Cardiac muscle cell (in vitro differentiated cells and primary cell): ENCODE measurements around the gene PET100. TPM values are rescaled to one million over a fixed set of nuclear protein-coding genes. Genes with fewer than 3 reads are reported as not detected.

Experiments
- DNase-seq, 2 donors: peaks; one replicate each; pipeline versions ENCODE4 v3.0.0 to v3.0.0-alpha.2; 2010 to 2017; ENCODE audit warnings: low read depth in 1 of 2, low spot score in 1 of 2
- H3K27ac ChIP-seq: fragments of 200-600 bp; sonication (generic); 2 replicates; pipeline ENCODE4 v1.5.1; 2016
- H3K27me3 ChIP-seq: fragments of 200-600 bp; sonication (generic); 2 replicates; pipeline ENCODE4 v1.6.0; 2016; ENCODE audit warnings: control low read depth
- H3K36me3 ChIP-seq: fragments of 200-600 bp; sonication (generic); 2 replicates; pipeline ENCODE4 v1.5.1; 2016; ENCODE audit warnings: control low read depth
- H3K4me1 ChIP-seq: fragments of 200-600 bp; sonication (generic); 2 replicates; pipeline ENCODE4 v1.8.1; 2017; ENCODE audit warnings: low read depth, mild to moderate bottlenecking, mixed run types
- H3K4me3 ChIP-seq: fragments of 200-600 bp; sonication (generic); 2 replicates; pipeline ENCODE4 v1.5.1; 2016; ENCODE audit warnings: mild to moderate bottlenecking
- H3K9me3 ChIP-seq: fragments of 200-600 bp; sonication (generic); 2 replicates; pipeline ENCODE4 v1.5.1; 2017; ENCODE audit warnings: low read depth, mild to moderate bottlenecking, control low read depth
- CTCF ChIP-seq: IDR thresholded peaks from 2 replicates; pipeline ENCODE4 v1.5.1; 2012; ENCODE audit warnings: low read depth, mild to moderate bottlenecking, low read length
- polyA plus RNA-seq: library from polyadenylated mRNA; unstranded; fragments of >200 nt; fragmentation: Nextera tagmentation; extraction: Ambion mirVana; gene quantifications from 2 replicates; pipeline ENCODE4 v1.2.1, GENCODE V29; 2016
- total RNA-seq: library from RNA; depleted of rRNA; stranded (reverse); fragments of >200 nt; gene quantifications from 2 replicates; pipeline ENCODE4 v1.2.3, GENCODE V29; 2016

PET100 gene
- total and polyA plus RNA-seq, 2 experiments from 2014 or later: 25.0 to 404 TPM

GRCh38 chr19:7670790-7671189 is 41.2 kb downstream of the PET100 start:
- Histone ChIP-seq H3K36me3 (no peaks in the 10 kb centered on the region), H3K9me3 (no peaks in the 10 kb centered on the region), H3K4me3 (no peak overlapping the region), H3K27me3 (peaks cover 51% of the 10 kb centered on the region), H3K4me1 (no peaks in the 10 kb centered on the region), H3K27ac (no peak overlapping the region)
- DNase-seq: no peak
- TF ChIP-seq CTCF: no peak

DNA sequence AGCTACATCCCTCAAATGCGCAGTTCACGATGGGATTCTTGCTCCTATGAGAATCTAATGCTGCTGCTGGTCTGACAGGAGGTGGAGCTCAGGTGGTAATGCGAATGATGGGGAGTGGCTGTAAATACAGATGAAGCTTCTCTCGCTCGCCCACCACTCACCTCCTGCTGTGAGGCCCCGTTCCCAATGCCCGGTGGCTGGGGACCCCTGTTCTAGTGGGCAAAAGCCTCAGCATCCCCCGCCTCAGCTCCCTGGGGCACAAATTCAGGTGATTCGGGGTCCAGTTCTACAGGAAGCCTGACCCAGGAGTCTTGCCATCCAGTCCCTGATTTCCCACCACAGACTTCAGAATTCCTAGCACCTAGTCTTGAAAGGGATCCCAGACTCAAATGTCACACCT is 42.9 kb downstream of the PET100 start:
- H3K36me3 ChIP-seq: no peaks in the 10 kb centered on the region
- no peaks in the 10 kb centered on the region for H3K9me3 ChIP-seq
- no peaks in the 10 kb centered on the region for H3K4me1 ChIP-seq
- no peak for TF ChIP-seq CTCF
- no peak overlapping the region for H3K4me3 ChIP-seq
- H3K27me3 ChIP-seq: peaks cover 65% of the 10 kb centered on the region
- no peak overlapping the region for H3K27ac ChIP-seq
- no peak for DNase-seq

GRCh38 chr19:7674010-7675005 is 44.7 kb downstream of the PET100 start:
- H3K27ac ChIP-seq: no peak overlapping the region
- no peak overlapping the region for H3K4me3 ChIP-seq
- DNase-seq: peak; percentile 20 to 63
- peaks cover 51% of the 10 kb centered on the region for H3K27me3 ChIP-seq
- H3K36me3 ChIP-seq: no peaks in the 10 kb centered on the region
- TF ChIP-seq CTCF: no peak
- H3K4me1 ChIP-seq: no peaks in the 10 kb centered on the region
- H3K9me3 ChIP-seq: no peaks in the 10 kb centered on the region

DNA sequence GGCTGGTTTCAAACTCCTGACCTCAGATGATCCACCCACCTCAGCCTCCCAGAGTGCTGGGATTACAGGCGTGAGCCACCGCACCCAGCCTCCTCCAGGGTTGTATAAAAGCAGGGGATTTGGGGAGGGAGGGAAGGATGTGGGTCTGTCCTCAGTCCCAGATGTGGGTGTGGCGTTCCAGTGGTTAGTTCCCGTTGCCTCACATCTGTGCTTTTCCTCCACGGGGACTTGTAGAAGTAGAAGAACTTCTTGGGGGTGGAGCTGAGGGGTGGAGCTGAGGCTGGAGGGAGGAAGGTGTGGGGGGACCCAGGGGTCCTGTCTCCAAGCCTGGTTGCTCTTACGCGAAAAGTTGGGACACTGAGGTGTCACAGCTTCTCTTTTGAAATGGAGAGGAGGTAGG is 46.8 kb downstream of the PET100 start:
- no peaks in the 10 kb centered on the region for H3K36me3 ChIP-seq
- no peak for DNase-seq
- H3K4me1 ChIP-seq: no peaks in the 10 kb centered on the region
- H3K4me3 ChIP-seq: no peak overlapping the region
- no peak overlapping the region for H3K27ac ChIP-seq
- peaks cover 33% of the 10 kb centered on the region for H3K27me3 ChIP-seq
- no peaks in the 10 kb centered on the region for H3K9me3 ChIP-seq
- TF ChIP-seq CTCF: no peak

DNA sequence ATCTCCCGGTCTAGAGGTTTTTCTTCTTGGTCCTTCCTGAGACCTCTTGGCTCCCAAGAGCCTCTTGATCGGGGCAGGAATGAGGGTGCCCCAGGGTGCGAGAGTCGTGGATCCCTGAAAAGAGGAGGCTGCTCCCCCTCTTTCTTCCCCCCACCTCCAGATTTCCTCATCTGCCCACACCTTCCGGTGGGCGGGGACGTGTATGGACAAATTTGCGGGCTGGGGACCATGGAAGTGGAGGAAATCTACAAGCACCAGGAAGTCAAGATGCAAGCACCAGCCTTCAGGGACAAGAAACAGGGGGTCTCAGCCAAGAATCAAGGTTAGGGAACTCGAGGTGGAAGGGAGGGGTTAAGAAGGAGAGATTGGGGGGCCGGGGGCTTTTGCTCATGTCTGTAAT is 47.3 kb downstream of the PET100 start, which contains the start of gene MCEMP1:
Gene MCEMP1, plus strand, starts transcription at position 237 of the 400 bp plus-strand sequence. Its CDS starts 31 bp downstream, at position 268.
- no peaks in the 10 kb centered on the region for H3K36me3 ChIP-seq
- H3K9me3 ChIP-seq: no peaks in the 10 kb centered on the region
- H3K27me3 ChIP-seq: peaks cover 28% of the 10 kb centered on the region
- H3K4me3 ChIP-seq: no peak within 1 kb of the TSS
- H3K27ac ChIP-seq: no peak within 1 kb of the TSS
- DNase-seq: no peak
- no peaks in the 10 kb centered on the region for H3K4me1 ChIP-seq
- TF ChIP-seq CTCF: no peak
